Type B pancreatic cell (in vitro differentiated cells): ENCODE measurements around the gene CEP83. TPM values are rescaled to one million over a fixed set of nuclear protein-coding genes. Genes with fewer than 3 reads are reported as not detected.

Source experiments
- DNase-seq: peaks from one replicate; pipeline ENCODE4 v3.0.0; 2021; ENCODE audit warnings: mixed read lengths; ENCODE audit not compliant: unreplicated experiment; ENCODE audit errors: extremely low spot score
- H3K27ac Mint-ChIP-seq: 2 replicates; pipeline ENCODE4 v1.8.0; 2021; ENCODE audit warnings: mild to moderate bottlenecking, mixed read lengths
- H3K27me3 Mint-ChIP-seq: 2 replicates; pipeline ENCODE4 v1.8.0; 2021; ENCODE audit warnings: mixed read lengths
- H3K36me3 Mint-ChIP-seq: 2 replicates; pipeline ENCODE4 v1.8.0; 2021; ENCODE audit warnings: mixed read lengths
- H3K4me1 Mint-ChIP-seq: one replicate; pipeline ENCODE4 v1.8.0; 2021; ENCODE audit warnings: mixed read lengths; ENCODE audit not compliant: unreplicated experiment
- H3K4me3 Mint-ChIP-seq: 2 replicates; pipeline ENCODE4 v1.8.0; 2021; ENCODE audit warnings: mild to moderate bottlenecking, mixed read lengths
- H3K9me3 Mint-ChIP-seq: 2 replicates; pipeline ENCODE4 v1.8.0; 2021; ENCODE audit warnings: mixed read lengths
- total RNA-seq: library from RNA; stranded (reverse); gene quantifications from 2 replicates; pipeline ENCODE4 v1.2.1, GENCODE V29; 2021; ENCODE audit warnings: low replicate concordance
- TF ChIP-seq, protein P1 (sequence below): fragments of 200-600 bp; sonication (generic); conservative IDR thresholded peaks from 2 replicates; pipeline ENCODE4 v1.5.0; 2021; ENCODE audit warnings: antibody characterized with exemption, mild to moderate bottlenecking

Gene CEP83
- total RNA-seq, 1 donor from 2014 or later, result 22.1 TPM

DNA sequence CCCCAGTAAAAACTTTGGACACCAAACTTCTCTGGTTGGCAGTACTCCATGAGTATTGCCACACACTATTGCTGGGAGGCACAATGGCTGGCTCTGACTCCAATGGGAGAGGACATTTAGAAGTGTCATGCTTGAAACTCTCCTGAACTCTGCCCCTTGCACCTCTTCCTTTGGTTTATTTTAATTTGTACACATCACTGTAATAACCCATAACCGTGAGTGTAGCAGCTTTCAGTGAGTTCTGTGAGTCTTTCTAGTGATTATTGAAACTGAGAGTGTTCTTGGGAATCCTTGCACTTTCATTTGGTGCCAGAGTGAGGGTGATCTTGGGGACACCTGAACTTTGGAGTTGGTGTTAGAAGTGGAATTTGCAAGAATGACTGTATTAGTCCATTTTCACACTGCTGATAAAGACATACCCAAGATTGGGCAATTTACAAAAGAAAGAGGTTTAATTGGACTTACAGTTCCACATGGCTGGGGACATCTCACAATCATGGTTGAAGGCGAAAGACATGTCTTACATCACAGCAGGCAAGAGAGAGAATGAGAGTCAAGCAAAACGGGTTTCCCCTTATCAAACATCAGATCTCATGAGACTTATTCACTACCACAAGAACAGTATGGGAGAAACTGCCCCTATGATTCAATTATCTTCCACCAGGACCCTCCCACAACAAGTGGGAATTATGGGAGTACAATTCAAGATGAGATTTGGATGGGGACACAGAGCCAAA, 41.3 kb upstream of the CEP83 start:
- Mint-ChIP-seq H3K36me3 (no peaks in the 10 kb centered on the region), H3K4me1 (no peaks in the 10 kb centered on the region), H3K9me3 (no peaks in the 10 kb centered on the region), H3K27me3 (peaks cover 3% of the 10 kb centered on the region), H3K27ac (no peak overlapping the region), H3K4me3 (no peak overlapping the region)
- TF ChIP-seq, protein P1, sequence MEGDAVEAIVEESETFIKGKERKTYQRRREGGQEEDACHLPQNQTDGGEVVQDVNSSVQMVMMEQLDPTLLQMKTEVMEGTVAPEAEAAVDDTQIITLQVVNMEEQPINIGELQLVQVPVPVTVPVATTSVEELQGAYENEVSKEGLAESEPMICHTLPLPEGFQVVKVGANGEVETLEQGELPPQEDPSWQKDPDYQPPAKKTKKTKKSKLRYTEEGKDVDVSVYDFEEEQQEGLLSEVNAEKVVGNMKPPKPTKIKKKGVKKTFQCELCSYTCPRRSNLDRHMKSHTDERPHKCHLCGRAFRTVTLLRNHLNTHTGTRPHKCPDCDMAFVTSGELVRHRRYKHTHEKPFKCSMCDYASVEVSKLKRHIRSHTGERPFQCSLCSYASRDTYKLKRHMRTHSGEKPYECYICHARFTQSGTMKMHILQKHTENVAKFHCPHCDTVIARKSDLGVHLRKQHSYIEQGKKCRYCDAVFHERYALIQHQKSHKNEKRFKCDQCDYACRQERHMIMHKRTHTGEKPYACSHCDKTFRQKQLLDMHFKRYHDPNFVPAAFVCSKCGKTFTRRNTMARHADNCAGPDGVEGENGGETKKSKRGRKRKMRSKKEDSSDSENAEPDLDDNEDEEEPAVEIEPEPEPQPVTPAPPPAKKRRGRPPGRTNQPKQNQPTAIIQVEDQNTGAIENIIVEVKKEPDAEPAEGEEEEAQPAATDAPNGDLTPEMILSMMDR, result no peak
- DNase-seq, result no peak

DNA sequence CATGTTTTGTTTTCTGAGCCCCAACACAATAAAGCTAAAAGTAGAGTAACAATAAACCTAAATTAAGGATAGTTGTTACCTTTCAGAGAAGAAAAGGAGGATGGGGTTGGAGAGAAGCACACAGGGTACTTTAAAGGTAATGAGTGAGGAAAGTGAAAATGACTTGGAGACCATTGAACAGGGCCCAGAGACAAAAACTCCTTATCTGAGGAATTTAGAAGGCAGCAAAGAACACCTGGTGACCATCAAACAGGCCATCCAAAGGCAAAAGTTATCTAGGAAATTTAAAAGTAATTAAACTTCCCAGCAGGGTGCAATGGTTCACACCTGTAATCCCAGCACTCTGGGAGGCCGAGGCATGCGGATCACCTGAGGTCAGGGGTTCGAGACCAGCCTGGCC, 39.0 kb upstream of the CEP83 start:
- no peak for DNase-seq
- Mint-ChIP-seq H3K27me3 (no peaks in the 10 kb centered on the region), H3K36me3 (no peaks in the 10 kb centered on the region), H3K4me1 (no peaks in the 10 kb centered on the region), H3K4me3 (no peak overlapping the region), H3K27ac (no peak overlapping the region), H3K9me3 (no peaks in the 10 kb centered on the region)
- TF ChIP-seq, protein P1, result no peak

DNA sequence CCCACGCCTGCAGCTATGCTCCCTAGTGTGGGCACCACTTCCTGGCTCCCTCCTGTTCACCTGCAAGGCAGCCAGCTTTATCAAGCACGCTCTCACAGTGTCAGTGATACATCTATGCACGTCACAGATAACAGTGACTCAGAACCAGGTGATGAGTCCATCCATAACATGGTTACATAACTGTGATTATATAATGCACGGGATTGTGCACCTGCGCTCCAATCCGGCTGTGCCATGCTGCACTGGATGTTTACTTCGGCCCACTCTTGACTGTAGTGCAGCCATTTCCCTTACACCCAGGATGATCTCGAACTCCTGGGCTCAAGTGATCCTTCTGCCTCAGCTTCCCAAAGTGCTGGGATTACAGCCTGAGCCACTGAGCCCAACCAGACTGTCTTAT, 38.4 kb upstream of the CEP83 start:
- Mint-ChIP-seq H3K4me3 (no peak overlapping the region), H3K4me1 (no peaks in the 10 kb centered on the region), H3K9me3 (no peaks in the 10 kb centered on the region), H3K27ac (no peak overlapping the region), H3K36me3 (no peaks in the 10 kb centered on the region), H3K27me3 (no peaks in the 10 kb centered on the region)
- TF ChIP-seq, protein P1, result no peak
- DNase-seq, result no peak

DNA sequence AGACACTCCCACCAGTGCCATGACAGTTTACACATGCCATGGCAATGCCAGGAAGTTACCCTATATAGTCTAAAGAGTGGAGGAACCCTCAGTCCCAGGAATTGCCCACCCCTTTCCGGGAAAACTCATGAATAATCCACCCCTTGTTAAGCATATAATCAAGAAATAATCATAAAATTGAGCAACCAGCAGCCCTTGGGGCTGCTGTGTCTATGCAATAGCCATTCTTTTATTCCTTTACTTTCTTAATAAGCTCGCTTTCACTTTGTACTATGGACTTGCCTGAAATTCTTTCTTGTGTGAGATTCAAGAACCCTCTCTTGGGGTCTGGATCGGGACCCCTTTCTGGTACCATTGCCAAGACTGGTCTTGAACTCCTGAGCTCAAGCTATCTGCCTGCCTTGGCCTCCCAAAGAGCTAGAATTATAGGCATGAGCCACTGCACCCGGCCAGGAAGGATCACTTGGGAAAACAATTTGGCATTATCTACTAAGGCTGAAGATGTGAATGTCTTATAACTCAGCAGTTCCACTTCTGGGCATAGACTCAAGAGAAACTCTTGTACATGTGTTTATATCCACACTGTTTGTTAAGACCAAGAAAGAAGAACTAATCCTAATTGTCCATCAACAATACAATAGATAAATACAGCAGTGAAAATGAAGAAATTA, 35.9 kb upstream of the CEP83 start:
- H3K27me3 Mint-ChIP-seq, result no peaks in the 10 kb centered on the region
- no peaks in the 10 kb centered on the region for H3K9me3 Mint-ChIP-seq
- no peak for DNase-seq
- H3K4me3 Mint-ChIP-seq, result no peak overlapping the region
- TF ChIP-seq, protein P1, result no peak
- no peaks in the 10 kb centered on the region for H3K4me1 Mint-ChIP-seq
- H3K36me3 Mint-ChIP-seq, result no peaks in the 10 kb centered on the region
- H3K27ac Mint-ChIP-seq, result no peak overlapping the region

DNA sequence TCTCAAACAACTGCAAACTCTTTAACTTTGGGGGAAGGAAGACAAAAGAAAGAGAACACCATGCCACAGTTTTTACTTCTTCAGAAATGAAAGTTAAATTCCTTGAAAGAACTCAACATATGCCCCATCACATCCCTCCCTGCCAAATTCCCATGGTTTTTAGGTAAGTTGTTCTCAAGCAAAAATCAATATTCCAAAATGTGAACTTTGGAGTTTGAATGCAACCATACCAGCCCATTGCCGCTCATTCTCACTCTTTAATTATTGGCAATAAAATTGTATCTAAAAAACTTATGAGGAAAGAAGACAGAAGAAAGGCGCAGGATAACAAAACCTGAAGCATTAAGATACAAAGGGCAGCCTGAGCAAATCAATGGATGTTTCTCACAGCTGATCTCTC, 31.8 kb upstream of the CEP83 start:
- no peaks in the 10 kb centered on the region for H3K9me3 Mint-ChIP-seq
- H3K27ac Mint-ChIP-seq, result no peak overlapping the region
- no peaks in the 10 kb centered on the region for H3K36me3 Mint-ChIP-seq
- H3K27me3 Mint-ChIP-seq, result no peaks in the 10 kb centered on the region
- H3K4me3 Mint-ChIP-seq, result no peak overlapping the region
- peaks cover 4% of the 10 kb centered on the region for H3K4me1 Mint-ChIP-seq
- DNase-seq, result no peak
- TF ChIP-seq, protein P1, result no peak
